NCI-H69 (cell line): ENCODE measurements around the gene HPCAL4.
A peak's percentile ranks its signal among the peaks of the same experiment; 100 is the strongest.

Source experiments
- DNase-seq: peaks from one replicate; lab custom pipeline; 2025; lab: John Stamatoyannopoulos, UW

The HPCAL4 gene

GRCh38 chr1:39701049-39701439 lies 9.8 kb upstream of the HPCAL4 start:
- DNase-seq: peak; percentile 47

GRCh38 chr1:39700348-39700747 lies 9.1 kb upstream of the HPCAL4 start:
- no peak for DNase-seq

GRCh38 chr1:39699419-39699818 lies 8.2 kb upstream of the HPCAL4 start:
- no peak for DNase-seq

DNA sequence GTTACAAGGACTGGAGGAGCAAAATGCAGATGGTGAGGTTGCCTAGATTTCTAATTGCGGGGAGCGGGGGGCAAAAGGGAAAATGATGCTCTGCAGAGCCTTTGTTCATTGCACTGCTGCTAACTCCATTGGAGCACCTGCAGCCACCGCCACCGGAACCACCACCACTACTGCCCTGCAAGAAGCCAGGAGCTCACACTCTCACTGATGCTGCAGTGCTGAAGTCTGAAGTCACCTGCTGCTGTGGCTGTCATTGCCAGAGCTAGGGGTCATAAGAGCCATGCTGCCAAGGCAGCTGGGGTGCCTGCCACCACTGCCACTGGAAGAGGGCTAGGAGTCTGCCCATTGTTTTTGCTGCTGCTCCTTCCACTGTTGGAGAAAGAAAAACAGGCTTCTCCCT lies 7.3 kb upstream of the HPCAL4 start:
- DNase-seq: no peak

- no peak for DNase-seq
Observed at GRCh38 chr1:39696448-39696847, 5.2 kb upstream of the HPCAL4 start.

DNA sequence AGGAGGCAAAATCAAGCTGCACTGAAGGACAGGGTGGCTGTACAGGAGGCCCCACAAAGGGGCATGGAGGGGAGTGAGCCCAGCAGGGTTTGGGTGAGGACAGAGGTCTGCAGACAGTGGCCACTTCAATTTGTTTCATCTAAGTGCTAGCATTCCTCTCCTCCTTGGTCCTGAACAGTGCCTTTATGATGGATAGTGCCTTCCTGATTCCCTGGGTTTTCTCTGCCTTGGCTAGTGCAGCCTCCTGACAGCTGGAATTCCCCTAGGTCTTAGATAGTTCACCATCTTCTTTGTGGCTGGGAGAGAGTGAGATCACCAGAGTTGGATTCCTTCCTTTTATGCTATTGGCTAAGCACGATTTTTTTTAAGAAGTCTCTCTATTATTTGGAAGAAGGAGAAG lies 3.8 kb upstream of the HPCAL4 start:
- DNase-seq: no peak

DNA sequence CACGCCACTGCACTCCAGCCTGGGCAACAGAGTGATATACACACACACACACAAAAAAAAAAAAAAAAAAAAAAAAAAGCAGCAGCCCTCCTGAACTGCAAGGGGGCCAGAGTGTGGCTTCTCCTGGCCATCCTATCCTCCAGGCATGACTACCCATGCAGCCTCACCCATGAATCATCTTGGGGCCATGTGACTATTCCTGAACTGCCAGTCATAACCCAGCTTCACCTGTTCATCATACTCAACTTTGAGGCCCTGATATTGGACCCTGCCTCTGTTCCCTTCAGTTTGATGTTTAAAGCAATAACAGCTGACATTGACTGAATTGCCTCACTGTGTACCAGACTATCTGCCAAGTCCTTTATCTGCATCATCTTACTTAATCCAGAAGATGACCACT lies 2.8 kb upstream of the HPCAL4 start:
- DNase-seq: no peak

DNA sequence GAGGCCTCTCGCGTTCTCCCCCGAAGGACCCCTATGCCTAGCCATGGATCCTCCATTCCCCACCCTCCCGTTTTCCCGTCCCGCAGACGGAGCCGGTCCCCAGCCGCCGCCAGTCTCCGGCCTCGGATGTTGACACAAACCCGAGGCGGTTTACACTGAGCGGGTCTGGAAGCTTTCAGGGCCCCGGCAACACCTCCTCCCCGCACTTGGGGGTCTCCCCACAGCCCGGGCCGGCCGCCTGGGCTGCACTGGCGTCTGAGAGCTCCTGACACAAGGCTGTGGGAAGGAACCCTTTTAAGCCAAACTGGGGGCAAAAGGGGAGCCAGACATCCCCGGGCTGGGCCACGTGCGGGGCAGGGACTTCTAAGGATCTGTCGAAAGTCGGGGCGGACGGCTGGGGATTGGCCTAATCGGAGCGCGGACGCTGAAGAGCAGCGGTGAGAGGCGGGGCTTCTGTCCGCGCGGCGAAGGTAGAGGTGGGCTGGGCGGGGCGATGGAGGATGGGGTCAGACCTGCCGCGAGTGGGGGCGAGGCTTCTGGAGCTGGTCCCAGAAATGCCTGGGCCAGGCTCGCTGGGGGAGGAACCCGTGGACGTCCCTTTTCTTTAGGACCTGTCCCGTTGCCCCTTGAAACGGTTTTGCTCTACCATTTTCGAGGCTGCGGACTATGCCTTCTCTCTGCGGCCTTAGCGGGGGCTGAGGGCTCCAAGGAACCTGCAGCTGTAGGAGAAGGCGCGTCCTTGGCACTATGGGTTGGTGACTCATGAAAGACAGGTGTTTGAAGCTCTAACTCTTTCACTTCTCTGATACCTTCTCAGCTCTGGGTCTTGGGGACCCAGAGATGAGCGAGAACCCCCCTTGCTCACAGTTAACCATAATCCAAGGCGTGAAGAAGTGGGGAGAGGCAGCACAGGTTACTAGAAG lies 1.2 kb upstream of the HPCAL4 start:
- DNase-seq: peak; percentile 39

- DNase-seq: no peak
Observed at GRCh38 chr1:39690794-39691382, 345 bp downstream of the HPCAL4 start.

GRCh38 chr1:39690225-39690624 lies 1.0 kb downstream of the HPCAL4 start:
- no peak for DNase-seq

DNA sequence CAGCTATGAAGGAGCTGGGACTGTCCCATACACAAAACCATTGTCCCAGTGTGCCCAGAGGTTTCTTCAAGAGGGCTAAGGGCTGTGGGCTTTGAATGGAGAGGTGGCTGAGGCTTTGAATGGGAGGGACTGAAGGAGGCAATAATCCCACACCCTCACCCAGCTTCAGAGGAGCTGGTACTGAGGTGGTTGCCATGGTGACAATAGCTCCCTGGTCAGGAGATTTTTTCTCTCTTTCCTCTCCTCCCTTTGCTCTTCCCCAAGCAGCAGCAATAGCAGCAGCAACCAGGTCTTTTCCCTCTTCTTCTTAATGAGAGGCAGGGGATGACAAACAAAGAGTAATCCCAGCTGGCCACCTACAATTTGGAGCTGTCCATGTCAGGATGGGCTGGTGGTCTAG lies 1.6 kb downstream of the HPCAL4 start:
- no peak for DNase-seq

DNA sequence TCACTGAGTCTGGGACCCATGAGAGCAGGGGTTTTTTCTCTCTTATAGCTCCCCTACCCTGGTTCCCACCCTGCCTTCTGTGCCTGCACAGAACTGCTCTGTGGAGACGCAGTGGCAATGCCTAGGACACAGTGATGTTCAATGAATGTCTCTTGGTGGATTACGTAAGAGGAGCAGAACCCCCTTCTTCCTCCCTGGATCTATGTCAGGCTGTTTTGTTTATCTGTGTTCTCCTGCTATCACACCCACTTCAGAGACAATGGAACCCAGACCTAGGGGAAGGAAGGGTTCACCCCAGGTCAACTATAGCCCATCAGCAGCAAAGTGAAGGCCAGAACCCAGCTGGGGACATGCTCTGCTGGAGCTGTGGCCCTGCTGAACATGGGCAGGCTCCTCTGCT lies 2.0 kb downstream of the HPCAL4 start:
- no peak for DNase-seq

- no peak for DNase-seq
Observed at GRCh38 chr1:39688706-39689105, 2.5 kb downstream of the HPCAL4 start.

- no peak for DNase-seq
Observed at GRCh38 chr1:39687243-39687642, 4.0 kb downstream of the HPCAL4 start.

GRCh38 chr1:39685071-39685470 lies 6.2 kb downstream of the HPCAL4 start:
- no peak for DNase-seq

GRCh38 chr1:39684313-39684664 lies 6.9 kb downstream of the HPCAL4 start:
- no peak for DNase-seq

DNA sequence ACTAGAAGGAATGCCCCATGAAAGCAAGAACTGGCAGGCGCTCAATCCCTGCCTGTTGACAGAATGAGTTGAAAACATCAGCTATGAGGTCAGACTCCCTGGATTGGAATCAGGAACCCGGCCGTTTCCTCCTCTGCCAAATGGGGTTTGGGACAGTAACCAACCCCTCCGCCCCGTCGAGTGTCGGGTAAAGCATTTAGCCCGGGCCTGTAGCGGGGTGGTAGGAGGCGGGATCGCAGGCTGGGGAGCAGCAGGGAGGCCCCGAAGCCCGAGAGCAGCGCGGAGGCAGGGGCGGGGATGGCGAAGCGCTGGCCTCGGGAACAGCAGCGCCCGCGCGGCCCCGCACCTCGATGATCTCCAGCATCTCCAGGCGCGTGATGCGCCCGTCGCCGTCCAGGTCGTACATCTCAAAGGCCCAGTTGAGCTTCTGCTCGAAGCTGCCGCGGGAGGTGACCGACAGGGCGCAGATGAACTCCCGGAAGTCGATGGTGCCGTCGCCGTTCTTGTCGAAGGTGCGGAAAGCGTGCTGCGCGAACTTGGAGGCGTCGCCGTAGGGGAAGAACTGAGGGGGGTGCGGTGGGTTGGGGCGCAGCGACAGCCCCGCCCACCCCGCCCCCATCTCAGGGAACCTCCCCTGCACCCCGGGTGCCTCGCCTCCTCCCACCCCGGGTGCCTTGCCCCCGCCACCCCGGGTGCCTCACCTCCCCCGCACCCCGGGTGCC lies 7.5 kb downstream of the HPCAL4 start:
- no peak for DNase-seq

- DNase-seq: no peak
Observed at GRCh38 chr1:39681999-39682398, 9.2 kb downstream of the HPCAL4 start.

GRCh38 chr1:39681294-39681693 lies 9.9 kb downstream of the HPCAL4 start:
- no peak for DNase-seq

- peak; percentile 1 for DNase-seq
Observed at GRCh38 chr1:39680751-39681150, 10.5 kb downstream of the HPCAL4 start.

GRCh38 chr1:39679821-39680220 lies 11.4 kb downstream of the HPCAL4 start:
- no peak for DNase-seq

DNA sequence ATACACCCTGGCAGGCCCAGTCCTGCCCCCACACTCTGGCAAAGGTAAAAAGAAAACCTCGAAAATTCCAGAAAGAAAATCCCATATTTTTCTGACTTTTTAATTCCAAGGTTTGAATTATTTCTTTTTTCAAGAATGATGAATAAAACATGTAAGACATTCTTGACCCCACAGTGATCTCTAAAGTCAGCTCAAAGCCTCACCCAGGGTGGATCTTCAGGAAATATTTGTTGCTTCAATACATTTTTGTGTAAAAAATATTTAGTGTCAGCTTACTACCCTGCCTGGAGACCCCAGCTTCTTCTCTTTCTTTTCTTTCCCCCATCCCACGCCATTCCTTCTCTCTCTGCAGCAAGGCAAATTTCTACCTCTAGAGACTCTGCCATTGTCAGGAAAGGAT lies 12.3 kb downstream of the HPCAL4 start:
- no peak for DNase-seq

DNA sequence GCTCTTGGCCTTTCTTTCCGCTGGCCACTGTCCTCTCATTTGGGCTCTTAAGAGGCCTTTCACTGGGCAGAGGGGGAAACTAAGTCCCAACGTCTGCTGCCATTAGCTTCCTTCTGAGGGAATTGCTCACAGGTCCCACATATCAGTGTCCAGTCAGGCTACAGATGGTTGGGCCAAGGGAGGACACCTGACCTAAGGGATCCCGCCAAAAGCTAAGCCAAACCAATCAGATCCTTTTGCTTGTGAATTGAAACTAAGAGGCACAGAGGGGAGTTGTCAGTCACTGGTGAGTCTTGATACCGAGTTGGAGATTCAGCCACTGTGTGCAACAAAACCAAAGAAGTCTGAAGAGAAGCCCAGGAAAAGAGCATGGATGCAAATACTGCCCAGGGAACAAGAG lies 13.6 kb downstream of the HPCAL4 start:
- no peak for DNase-seq
